GM23248 (cell line): Measurements from ENCODE around the gene ZBTB17.

Experiments used
- EZH2 ChIP-seq: fragments of 200-600 bp; sonication (generic); IDR thresholded peaks from 2 replicates; pipeline ENCODE4 v1.6.1; 2018; ENCODE audit warnings: antibody characterized with exemption, mild to moderate bottlenecking; ENCODE audit not compliant: insufficient read depth, poor library complexity, severe bottlenecking
- EZH2phosphoT487 ChIP-seq: fragments of 200-600 bp; sonication (generic); IDR thresholded peaks from 2 replicates; pipeline ENCODE4 v1.6.1; 2018; ENCODE audit warnings: antibody characterized with exemption, moderate library complexity, mild to moderate bottlenecking, low read depth; ENCODE audit not compliant: insufficient read depth

GRCh38 chr1:15941044-15941840 is 34.7 kb downstream of the ZBTB17 start:
- no peak for TF ChIP-seq EZH2
- no peak for TF ChIP-seq EZH2phosphoT487
